Measurements from ENCODE around the gene TTYH3. TPM values are rescaled to one million over a fixed set of nuclear protein-coding genes. Genes with fewer than 3 reads are reported as not detected.

The TTYH3 gene
- total RNA-seq, 1 donor from 2014 or later: 15.8 TPM

DNA sequence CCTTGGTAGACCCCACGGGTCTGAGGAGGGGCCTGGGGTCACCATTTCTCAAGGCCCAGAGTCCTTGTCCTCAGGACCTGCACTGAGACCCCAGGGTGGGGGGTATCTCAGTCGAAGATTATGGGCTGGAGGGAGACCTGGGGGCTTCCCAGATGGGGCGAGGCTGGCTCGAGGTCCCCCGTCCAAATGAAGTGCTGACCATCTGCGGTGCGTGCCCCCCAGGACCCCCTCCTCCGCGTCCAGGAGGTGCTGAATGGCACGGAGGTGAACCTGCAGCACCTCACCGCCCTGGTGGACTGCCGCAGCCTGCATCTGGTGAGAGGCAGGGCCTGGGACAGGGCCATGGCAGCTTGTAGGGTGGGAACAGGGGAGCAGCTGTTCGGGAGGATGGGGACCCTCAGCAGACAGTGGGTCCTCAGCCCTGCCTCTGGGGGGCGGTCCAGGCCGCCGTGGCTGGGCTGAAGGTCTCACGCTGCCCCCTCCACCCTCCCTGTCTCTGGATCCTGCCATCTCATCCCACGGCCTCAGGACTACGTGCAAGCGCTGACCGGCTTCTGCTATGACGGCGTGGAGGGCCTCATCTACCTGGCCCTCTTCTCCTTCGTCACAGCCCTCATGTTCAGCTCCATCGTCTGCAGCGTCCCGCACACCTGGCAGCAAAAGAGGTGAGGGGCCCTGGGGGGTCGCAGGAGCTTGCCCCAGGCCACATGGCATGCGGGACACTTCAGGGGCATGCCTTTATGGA is 24.3 kb downstream of the TTYH3 start:
- no peak for DNase-seq (ENCODE audit: missing footprints)
- intact Hi-C loops (cut with DNase I): no loop called here
- ATAC-seq: no peak

DNA sequence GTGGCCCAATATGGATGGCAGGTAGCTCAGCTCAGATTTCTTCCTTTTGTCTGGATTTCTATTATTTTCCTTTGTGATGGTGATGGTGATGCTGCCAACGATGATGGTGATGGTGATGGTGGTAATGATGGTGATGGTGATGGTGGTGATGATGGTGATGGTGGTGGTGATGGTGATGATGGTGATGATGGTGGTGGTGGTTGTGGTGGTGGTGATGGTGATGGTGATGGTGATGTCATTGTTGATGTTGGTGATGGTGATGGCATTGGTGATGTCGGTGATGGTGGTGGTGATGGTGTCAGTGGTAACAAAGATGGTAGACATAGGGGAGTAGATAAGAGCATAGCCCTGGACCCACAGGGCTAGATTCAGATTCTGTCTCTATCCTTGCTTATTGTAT is 25.4 kb downstream of the TTYH3 start:
- intact Hi-C loops (cut with DNase I): no loop called here
- ATAC-seq: no peak
- DNase-seq (ENCODE audit: missing footprints): no peak

DNA sequence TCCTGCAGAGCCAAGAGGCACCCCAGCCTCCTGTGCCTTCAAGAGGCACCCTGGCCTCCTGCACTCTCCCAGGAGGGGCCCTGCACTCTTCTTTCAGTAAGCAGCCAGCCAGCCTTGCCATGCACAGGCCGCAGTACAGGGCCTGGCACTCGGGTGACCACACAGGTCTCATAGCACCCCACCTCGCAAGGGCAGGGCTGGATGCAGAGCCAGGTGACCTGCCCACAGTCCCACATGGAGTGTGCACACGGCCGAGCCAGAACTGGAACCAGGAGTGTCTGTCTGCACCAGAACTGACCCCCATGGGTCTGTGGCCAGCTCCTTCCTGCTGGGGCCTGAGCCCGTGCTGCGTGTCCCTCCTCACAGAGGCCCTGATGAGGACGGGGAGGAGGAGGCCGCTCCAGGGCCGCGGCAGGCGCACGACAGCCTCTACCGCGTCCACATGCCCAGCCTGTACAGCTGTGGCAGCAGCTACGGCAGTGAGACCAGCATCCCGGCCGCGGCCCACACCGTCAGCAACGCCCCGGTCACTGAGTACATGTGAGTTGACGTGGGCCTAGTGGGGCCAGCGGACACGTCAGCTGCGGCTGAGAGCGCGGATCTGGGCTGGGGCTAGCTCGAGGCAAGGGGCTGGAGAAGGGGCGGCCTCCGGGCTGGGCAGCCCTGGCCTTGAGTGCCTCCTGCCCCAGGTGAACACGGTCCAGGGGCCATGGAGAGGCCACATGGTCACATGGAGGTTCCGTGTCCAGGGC is 26.3 kb downstream of the TTYH3 start:
- ATAC-seq (no peak), DNase-seq (ENCODE audit: missing footprints) (no peak)
- intact Hi-C loops (cut with DNase I): no loop called here

DNA sequence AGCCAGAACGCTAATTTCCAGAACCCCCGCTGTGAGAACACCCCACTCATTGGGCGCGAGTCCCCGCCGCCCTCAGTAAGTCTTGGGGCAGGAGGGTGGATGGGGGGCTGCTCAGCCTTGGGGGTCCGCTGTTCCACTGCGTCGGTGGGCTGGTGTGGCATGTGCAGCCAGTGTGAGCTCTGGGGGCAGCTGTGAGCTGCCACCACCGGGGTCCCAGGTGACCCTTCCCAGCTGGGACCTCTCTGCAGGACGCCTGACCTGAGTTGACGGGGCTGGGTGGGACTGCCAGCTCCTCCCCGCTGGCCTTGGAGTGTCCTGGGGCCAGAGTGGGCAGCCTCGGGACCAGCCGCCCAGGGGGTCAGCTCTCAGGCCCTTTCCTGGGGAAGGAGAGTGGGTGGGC is 27.2 kb downstream of the TTYH3 start:
- intact Hi-C loops (cut with DNase I): no loop called here
- ATAC-seq (no peak), DNase-seq (ENCODE audit: missing footprints) (no peak)

DNA sequence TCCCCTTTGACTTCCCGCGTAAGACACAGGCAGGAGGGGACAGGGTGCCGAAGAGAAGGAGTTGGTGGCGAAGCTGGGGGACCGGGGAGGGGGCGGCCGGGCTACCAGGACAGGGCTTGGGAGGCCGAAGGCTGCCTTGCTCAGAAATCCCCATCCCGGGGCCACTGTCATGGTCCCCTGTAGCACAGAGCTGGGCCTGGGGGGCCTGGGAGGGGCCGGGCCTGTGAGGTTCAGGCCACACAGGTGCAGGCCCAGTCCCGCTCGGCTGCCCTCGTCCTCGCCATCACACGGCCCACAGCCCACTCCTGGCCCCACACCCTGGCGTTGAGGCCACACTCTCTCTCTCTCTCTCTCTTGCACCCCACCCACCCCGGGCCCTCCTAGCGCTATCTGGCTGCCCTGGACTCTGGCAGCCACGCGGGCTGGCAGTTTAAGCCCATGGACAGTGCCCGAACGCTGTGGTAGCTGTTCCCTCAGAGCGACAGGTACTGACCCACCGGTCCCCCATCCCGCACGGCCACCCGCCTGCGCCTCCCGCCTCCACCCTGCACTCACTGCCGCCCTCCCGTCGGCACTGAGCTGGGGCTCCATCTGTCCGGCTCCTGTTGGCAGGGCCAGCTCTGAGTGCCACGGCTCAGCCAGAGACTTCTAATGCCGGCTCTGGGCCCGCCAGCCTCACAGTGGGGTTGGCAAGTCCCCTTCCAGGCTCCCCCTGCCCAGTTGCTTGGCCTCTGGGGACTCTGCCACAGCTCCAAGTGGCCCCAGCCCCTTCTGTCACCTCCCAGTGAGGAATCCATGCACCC is 28.0 kb downstream of the TTYH3 start:
- intact Hi-C loops (cut with DNase I): loop anchor here (5.0 kb wide), 1 partner anchor 52 kb away; no protein-coding TSS in a partner anchor
- no peak for ATAC-seq
- no peak for DNase-seq (ENCODE audit: missing footprints)

DNA sequence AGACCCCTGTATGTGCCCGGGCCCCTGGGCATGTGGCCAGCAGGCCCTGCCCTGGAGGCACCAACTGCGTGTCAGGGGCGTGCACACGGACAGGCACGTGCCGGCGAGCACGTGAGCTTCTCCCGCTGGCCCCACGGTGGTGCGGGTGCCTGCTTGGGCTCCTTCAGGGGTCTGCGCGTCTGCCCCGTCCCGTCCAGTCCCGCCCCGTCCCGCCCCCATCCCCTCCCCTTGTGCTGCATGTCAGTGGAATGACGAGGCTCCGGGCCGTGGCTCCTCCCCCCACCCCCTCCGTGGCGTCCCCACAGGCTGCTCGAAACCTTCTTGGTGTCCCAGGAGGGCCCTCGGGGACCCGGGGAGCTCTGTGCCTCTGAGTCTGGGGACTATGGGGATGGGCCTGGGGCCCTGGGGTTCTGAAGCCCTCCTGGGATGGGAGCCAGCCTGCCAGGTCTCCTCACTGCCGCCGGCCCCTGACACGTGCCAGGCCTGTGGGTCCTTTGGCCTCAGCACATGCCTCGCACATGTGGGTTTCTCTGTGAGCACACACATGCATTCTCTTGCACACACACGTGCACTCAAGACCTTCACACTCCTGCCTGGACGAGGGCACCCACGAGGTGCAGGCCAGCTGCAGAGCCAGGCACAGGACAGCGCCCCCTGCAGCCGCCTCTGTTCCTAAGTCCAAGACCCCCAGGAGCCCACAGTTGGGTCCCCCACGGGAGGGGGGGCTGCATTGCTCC is 28.7 kb downstream of the TTYH3 start:
- no peak for ATAC-seq
- intact Hi-C loops (cut with DNase I): loop anchor here (5.0 kb wide), 1 partner anchor 53 kb away; no protein-coding TSS in a partner anchor
- DNase-seq (ENCODE audit: missing footprints): no peak

DNA sequence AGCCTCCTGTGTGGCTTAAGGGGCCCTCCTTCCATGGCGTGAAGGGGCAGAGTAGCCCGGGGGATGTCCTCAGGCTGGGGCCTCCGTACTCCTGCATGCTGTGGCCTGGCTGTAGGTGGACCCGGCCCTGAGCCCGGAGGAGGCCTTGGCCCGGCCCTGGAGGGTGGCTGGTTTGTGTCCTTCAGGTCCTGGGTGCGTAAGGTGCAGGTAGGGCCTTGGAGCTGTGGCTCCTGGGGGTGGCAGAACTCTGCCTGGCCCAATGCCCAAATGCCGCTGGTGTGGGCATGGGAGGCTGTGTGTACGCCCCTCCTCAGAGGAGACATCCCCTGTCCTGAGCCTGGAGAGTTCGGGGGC is 29.3 kb downstream of the TTYH3 start:
- no peak for DNase-seq (ENCODE audit: missing footprints)

DNA sequence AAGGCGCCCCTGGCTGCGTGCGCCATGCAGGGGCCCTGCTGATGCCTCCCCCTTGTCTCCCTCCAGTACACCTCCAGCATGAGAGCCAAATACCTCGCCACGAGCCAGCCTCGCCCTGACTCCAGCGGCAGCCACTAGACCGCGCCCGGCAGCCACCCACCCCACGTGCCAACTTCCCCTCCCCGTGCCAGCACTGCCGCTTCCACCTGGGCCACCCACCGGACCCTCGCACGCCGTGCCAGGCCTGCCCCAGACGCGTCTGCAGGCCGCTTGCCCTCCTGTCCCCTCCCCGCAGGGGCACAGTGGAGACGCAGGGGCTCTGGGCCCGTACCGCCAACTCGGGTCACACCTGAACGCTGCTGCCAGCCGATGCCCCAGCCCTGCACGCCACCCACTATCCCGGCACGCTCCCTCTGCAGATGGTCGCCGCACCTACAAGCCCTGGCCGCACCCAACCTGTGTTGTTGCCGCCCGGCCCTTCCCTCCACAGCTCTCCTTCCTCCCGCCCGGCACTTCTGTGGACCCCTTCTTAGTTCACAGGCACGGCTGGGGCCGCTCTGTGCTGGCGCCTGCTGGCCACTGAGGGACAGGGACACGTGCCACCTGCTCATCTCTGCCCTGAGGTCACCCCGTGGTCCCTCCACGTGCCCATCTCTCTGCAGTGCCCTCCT is 30.0 kb downstream of the TTYH3 start:
- ATAC-seq (no peak), DNase-seq (ENCODE audit: missing footprints) (no peak)
- intact Hi-C loops (cut with DNase I): loop anchor here (5.0 kb wide), 1 partner anchor 54 kb away; no protein-coding TSS in a partner anchor

More for the DNA sequence above, 29.3 kb downstream of the TTYH3 start:
- intact Hi-C loops (cut with DNase I): loop anchor here (5.0 kb wide), 1 partner anchor 54 kb away; no protein-coding TSS in a partner anchor
- ATAC-seq: no peak

DNA sequence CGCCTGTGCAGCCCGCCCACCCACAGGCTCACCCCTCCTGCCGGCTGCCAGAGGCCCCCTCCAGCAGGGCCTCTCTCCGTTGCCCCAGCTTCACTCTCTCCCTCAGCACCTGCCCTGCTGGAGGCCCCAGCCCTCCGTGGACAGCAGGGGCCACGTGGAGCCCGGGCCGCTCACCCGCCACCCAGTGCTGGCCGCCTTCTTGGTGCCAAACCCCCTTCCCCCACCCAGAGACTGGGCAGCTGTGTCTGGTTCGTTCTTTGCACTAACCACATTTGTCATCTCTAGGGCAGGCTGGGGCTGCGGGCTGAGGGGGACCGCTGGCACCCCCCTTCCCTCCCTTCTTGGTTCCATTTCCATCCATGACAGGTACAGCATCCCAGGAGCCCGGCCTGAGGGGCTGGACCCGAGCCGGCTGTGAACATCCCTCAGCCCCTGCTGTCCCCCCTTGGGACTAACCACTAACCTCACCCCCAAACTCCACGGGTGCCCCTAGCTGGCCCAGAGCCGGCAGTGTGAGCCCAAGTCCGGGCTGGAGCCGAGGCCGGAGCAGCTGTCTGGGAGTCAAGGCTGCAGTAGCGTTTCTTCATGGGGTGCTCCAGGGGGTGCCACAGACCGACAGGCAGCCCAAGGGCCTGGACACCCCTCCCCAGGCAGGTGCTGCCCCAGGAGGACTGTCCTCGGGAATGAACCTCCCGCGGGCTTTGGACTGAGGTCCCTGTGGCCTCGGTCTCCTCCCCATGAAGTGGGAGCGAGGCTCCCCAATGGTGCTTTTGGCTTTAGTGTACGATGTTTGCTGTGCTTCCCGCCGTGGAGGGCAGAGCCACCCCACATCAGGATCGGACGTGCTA is 30.7 kb downstream of the TTYH3 start:
- DNase-seq (ENCODE audit: missing footprints) (no peak), ATAC-seq (no peak)
- intact Hi-C loops (cut with DNase I): loop anchor here (5.0 kb wide), 1 partner anchor 55 kb away; no protein-coding TSS in a partner anchor

DNA sequence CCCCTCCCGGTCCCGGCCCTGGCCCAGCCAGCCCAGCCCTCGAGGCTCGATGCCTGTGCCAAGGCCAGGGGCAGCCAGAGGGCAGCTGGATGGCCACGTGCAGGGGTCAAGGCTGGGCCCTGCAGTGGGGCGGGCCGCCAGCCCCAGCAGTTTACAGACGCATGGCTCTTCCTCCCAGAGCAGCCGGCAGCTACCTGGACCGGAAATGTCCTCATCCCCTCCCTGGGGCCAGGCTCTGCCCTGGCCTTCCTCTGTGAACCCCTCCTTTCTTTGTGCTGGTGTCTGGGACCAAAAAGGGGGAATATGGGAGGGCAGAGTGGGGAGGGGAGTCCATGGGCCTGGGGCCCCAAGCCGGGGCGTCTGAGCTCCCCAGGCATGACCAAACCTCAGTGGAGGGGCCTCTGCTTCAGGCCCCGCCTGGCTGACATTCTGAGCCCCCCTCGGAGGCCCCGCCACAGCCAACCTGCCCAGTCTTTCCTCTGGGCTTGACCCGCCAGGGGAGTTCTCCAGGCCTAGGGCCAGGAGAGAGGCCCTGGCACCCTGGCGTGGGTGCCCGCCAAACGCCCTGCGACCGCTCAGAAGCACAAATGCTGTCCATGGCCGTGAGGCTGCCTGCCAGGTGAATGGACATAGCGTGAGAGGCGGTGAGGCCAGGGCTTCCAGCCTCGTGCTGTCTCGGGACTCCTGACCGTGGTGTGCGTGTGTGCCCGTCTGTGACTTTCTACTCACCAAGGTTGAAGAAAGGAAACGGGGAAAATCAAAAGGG is 31.5 kb downstream of the TTYH3 start:
- no peak for DNase-seq (ENCODE audit: missing footprints)
- intact Hi-C loops (cut with DNase I): loop anchor here (5.0 kb wide), 1 partner anchor 56 kb away; no protein-coding TSS in a partner anchor
- peak; percentile 50 for ATAC-seq

DNA sequence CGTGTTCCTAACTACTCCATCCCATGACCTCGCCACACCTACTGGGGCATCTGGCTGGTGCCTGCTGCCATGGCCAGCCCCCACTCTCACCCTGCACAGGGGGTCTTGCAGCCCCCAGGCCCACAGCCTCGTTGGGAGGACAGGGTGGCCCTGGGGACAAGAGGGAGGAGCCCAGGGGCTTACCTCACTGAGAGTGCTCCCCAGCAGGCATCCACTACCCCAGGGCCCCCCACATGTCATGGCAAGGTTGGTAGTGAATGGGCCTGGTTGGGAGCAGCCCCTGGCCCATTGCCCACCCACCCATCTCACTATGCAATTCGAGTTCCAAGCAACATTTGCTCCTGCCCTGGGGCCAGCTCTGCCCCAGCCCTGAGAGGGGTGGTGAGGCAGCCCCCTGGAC is 32.2 kb downstream of the TTYH3 start:
- intact Hi-C loops (cut with DNase I): loop anchor here (5.0 kb wide), 1 partner anchor 57 kb away; no protein-coding TSS in a partner anchor
- DNase-seq (ENCODE audit: missing footprints) (no peak), ATAC-seq (no peak)

DNA sequence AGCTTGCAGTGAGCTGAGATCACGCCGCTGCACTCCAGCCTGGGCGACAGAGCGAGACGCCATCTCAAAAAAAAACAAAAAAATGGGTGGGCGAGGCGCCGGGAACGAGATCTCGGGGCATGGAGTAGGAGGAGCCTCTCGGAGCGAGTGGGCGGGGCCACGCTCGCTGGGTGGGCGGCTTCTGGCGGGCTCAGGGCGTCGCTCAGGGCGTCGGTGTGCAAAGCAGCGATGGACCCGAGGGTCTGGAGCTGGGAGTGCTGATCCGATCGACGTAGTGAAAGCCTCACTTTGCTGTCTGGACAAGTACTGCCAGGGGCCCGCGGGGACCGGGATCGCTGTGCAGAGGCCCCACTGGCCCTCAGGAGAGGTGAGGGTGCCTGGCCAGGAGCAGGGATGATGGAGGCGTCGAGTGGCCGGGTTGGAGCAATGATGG is 33.6 kb downstream of the TTYH3 start:
- ATAC-seq (no peak), DNase-seq (ENCODE audit: missing footprints) (no peak)
- intact Hi-C loops (cut with DNase I): no loop called here

DNA sequence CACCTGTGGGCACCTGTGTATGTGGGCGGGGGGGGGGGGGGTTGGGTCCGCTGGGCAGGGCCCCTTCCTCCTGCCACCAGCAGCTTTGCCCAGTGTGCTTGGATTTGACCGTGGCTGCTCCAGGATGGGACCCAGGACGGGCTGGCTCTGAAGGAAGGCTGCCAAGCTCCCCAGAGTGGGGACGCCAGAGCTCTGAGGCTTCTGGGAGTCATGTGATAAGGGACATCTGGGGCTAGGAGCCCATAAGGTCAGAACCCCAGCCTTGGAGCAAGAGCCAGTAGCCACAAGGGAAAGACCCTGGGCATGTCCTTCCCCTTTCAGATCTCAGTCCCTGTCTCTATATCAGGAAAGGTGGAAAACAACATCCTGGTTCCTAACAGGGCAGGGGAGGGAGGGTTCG is 34.4 kb downstream of the TTYH3 start:
- no peak for ATAC-seq
- no peak for DNase-seq (ENCODE audit: missing footprints)
- intact Hi-C loops (cut with DNase I): no loop called here

DNA sequence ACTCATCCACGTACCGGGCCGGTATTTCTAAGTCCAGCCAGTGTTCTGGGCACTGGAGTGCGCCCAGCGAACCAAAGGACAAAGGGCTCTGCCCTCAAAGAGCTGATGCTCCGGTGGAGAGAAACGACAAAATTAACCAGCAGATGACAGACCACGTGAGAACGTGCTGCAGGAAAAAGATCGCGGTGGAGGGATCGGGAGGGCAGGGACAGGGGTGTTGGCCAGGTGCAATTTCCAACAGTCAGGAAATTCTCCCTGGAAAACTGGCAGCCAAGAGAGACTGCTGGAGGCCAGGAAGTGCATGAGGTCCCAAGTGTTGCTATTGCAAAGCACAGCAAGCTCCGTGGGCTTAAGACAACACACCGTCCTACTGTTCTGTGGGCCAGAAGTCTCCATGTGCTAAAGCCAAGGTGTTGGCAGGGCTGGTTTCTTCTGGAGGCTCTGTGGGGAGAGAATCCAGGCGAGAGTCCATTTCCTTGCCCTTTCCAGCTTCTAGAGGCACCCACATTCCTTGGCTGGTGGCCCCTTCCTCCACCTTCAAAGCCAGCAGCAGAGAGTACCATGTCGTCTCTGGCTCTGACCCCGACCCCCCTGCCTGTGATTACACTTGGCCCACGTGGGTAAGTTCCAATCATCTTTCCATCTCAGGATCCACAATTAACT is 34.9 kb downstream of the TTYH3 start:
- DNase-seq (ENCODE audit: missing footprints) (no peak), ATAC-seq (no peak)
- intact Hi-C loops (cut with DNase I): no loop called here

DNA sequence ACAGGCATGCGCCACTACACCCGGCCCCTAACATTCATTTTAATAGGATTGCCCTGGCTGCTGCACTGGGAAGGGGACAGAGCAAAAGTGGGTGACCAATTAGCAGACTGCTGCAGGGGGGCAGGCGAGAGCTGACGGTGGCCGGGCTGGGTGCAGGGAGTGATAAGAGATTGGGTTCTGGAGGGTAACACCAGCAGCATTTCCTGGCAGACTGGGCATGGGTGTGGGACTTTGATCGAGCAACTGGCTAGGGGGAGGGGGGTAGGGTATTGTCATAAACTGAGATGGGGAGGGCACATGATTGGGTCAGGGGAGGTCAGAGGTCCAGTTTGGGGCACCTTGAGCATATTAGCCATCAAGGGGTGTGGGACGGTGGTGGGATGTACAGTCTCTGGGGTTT is 36.1 kb downstream of the TTYH3 start:
- ATAC-seq (no peak), DNase-seq (ENCODE audit: missing footprints) (no peak)
- intact Hi-C loops (cut with DNase I): no loop called here

DNA sequence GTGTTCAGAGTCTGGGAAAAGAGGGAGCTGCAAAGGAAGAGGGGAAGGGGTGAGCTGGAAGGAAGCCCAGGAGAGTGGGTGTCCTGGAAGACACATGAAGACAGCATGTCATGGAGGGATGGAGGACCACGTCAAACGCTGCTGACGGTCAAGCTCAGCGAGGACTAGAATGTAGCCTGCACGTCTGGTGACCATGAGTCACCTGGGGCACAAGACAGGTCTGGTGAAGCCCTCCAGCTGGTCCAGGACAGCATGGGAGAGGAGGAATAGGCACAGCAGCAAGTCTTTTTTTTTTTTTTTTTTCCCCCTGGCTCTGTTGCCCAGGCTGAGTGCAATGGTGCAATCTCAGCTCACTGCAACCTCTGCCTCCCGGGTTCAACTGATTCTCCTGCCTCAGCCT is 36.6 kb downstream of the TTYH3 start:
- no peak for ATAC-seq
- DNase-seq (ENCODE audit: missing footprints): no peak
- intact Hi-C loops (cut with DNase I): no loop called here

All from Right ventricle myocardium inferior (tissue), 1 donor.